Colonic mucosa (tissue), 4 donors: ENCODE data around the gene SUMO3. TPM values are rescaled to one million over a fixed set of nuclear protein-coding genes. Genes with fewer than 3 reads are reported as not detected.

Experiments used
- DNase-seq: peaks from one replicate; pipeline ENCODE4 v3.0.0-alpha.2; 2020
- H3K27ac ChIP-seq: fragments of 200-600 bp; one replicate; pipeline ENCODE4 v1.8.0; 2021
- H3K27me3 ChIP-seq: fragments of 200-600 bp; one replicate; pipeline ENCODE4 v1.8.0; 2021
- H3K36me3 ChIP-seq: fragments of 200-600 bp; one replicate; pipeline ENCODE4 v1.8.0; 2021
- H3K4me1 ChIP-seq: fragments of 200-600 bp; one replicate; pipeline ENCODE4 v1.8.0; 2021; ENCODE audit warnings: mild to moderate bottlenecking
- H3K4me3 ChIP-seq: fragments of 200-600 bp; one replicate; pipeline ENCODE4 v1.8.0; 2021
- H3K9ac ChIP-seq, 2 donors: one replicate each; pipeline ENCODE4 v1.7.0; 2013; ENCODE audit warnings: control low read depth in 2 of 2, low read depth in 2 of 2, low read length in 2 of 2
- H3K9me3 ChIP-seq: fragments of 200-600 bp; one replicate; pipeline ENCODE4 v1.8.0; 2021
- intact Hi-C: fragments of 100-400 bp; cut with DNase I; formaldehyde crosslinking; loops from one replicate; pipeline ENCODE4 v1.14.1; 2022
- total RNA-seq, 2 donors: library from RNA; stranded (reverse); fragmentation: NEBNext Ultra II Directional in 1 of 2; extraction: Animal tissue kit (Norgen Biotek cat#: 25700) in 1 of 2; gene quantifications; one replicate each; pipeline ENCODE4 v1.2.1, GENCODE V29; 2021
- TF ChIP-seq, protein P1 (sequence below): fragments of 200-600 bp; IDR thresholded peaks from one replicate; pipeline ENCODE4 v1.8.0; 2022; ENCODE audit warnings: antibody characterized with exemption, mild to moderate bottlenecking
- donor health status: healthy.
- donor health status: DM: no; HTN: no; CAD: no.
- donor health status: DM: no; HTN: no; CAD: no.

Gene SUMO3
- total RNA-seq, 2 donors from 2014 or later: 81.3 to 82.8 TPM

DNA sequence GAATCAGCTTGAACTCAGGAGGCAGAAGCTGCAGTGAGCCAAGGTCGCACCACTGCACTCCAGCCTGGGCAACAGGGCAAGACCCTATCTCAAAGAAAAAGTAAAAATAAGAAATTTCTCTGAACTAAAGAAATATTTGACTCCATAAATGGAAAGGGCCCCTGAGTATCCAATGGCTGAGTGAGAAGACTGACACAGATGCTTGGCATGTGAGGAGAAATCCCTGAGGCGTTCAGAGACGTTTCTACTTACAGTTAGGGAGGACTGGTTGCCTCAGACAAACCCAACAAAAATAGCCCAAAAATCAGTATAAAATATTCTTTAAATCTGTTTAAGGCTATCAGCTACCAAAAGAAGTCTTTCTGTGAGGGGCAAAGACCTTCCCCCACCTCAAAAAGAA, 3.0 kb upstream of the SUMO3 start:
- H3K36me3 ChIP-seq: no peaks in the 10 kb centered on the region
- H3K27me3 ChIP-seq: no peaks in the 10 kb centered on the region
- intact Hi-C loops: no loop called here
- no peaks in the 10 kb centered on the region for H3K4me1 ChIP-seq
- H3K9me3 ChIP-seq: no peaks in the 10 kb centered on the region
- H3K4me3 ChIP-seq: no peak overlapping the region
- H3K9ac ChIP-seq: no peak overlapping the region
- DNase-seq: no peak
- H3K27ac ChIP-seq: no peak overlapping the region
- TF ChIP-seq, protein P1, sequence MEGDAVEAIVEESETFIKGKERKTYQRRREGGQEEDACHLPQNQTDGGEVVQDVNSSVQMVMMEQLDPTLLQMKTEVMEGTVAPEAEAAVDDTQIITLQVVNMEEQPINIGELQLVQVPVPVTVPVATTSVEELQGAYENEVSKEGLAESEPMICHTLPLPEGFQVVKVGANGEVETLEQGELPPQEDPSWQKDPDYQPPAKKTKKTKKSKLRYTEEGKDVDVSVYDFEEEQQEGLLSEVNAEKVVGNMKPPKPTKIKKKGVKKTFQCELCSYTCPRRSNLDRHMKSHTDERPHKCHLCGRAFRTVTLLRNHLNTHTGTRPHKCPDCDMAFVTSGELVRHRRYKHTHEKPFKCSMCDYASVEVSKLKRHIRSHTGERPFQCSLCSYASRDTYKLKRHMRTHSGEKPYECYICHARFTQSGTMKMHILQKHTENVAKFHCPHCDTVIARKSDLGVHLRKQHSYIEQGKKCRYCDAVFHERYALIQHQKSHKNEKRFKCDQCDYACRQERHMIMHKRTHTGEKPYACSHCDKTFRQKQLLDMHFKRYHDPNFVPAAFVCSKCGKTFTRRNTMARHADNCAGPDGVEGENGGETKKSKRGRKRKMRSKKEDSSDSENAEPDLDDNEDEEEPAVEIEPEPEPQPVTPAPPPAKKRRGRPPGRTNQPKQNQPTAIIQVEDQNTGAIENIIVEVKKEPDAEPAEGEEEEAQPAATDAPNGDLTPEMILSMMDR: no peak

DNA sequence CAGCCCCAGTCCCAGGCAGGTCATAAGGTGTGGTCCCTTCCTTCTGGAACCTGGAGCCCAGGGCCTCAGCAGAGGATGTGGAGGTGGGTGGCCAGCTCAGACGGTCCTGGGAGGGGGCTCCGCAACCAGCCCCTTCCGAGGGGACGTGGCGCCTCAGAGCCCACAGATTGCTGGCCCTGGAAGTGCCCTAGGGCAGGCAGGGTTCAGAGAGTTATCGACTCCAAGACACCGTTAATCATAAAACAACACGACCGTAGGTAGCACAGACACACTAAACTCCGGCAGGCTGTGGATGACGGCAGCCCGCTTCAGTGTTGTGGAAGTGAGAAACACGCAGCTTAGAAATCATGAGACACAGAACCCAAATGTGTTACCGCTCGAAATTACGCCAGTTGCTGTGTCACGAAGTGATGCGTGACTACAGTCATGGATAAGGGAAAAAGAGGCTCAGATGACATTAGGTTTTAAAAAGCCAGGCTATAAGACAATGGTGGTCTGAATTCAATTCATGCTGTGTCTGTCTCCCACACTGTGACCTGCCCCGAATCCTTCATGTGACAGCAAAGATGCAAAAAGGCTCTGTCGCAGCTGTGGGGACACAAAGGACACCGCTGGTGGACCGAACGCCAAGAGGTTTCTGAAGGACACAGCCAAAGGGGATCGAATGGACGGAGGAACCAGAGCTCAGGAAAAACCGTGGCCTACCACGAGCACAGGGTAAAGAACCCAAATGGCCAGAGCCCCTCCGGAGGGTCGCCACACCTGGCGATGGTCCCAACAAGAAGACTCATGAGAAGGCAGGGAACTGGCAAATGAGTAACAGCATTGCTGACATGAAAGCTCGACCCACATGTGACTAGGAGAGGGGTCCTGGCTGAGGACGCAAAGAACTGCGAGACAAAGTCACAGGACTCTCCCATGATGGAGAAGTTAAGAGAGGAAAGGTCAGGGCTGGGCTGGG, 1.7 kb upstream of the SUMO3 start:
- no peak overlapping the region for H3K27ac ChIP-seq
- no peak for DNase-seq
- H3K9ac ChIP-seq: no peak overlapping the region
- H3K9me3 ChIP-seq: no peaks in the 10 kb centered on the region
- TF ChIP-seq, protein P1: no peak
- intact Hi-C loops: no loop called here
- no peaks in the 10 kb centered on the region for H3K4me1 ChIP-seq
- no peaks in the 10 kb centered on the region for H3K36me3 ChIP-seq
- no peaks in the 10 kb centered on the region for H3K27me3 ChIP-seq
- H3K4me3 ChIP-seq: no peak overlapping the region

DNA sequence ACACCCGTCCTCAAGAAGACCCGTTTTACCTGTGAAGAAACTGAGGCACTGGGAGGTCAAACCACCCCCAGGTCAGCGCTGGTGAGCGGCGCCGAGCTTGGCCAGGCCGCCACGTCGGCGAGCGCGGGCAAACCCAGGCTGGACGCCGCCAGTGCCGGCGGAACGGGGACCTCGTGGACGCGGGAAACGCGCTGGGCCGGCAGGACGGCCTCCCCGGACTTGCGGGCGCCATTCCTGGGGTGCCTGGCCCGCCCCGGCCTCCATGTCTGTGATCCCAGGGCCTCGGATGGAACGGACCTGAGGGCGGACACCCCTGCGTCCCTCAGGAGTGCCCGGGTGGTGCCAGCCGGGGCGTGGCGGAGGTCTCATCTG, 764 bp upstream of the SUMO3 start:
- H3K36me3 ChIP-seq: no peaks in the 10 kb centered on the region
- no peaks in the 10 kb centered on the region for H3K27me3 ChIP-seq
- peak overlapping the region; percentile 56 for H3K4me3 ChIP-seq
- peak overlapping the region; percentile 46 to 88 for H3K9ac ChIP-seq
- intact Hi-C loops: no loop called here
- H3K4me1 ChIP-seq: no peaks in the 10 kb centered on the region
- TF ChIP-seq, protein P1: no peak
- DNase-seq: peak; percentile 35
- H3K9me3 ChIP-seq: no peaks in the 10 kb centered on the region
- H3K27ac ChIP-seq: peak overlapping the region; percentile 54

DNA sequence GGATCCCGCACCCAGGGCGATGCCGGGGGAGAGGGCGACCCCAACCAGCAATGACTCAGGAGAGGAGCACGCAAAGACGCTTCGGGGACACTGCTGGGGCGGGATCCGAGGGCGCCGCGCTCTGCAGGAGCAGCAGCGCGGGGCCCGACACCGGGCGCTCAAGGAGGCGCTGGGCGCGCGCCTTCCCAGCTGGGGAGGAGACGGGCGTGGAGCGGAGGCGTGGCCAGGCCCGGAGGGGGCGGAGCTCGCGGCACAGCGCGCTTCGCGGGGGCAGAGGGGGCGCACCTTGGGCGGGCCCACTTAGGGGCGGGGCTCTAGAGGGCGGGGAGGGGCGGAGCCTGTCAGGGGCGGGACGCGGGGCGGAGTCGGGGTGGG, 369 bp downstream of the SUMO3 start:
- DNase-seq: peak; percentile 95
- intact Hi-C loops: no loop called here
- Histone ChIP-seq H3K4me3 (peak overlapping the region; percentile 56), H3K36me3 (no peaks in the 10 kb centered on the region), H3K9ac (peak overlapping the region; percentile 34 to 51), H3K27ac (peak overlapping the region; percentile 54), H3K4me1 (no peaks in the 10 kb centered on the region), H3K27me3 (no peaks in the 10 kb centered on the region), H3K9me3 (no peaks in the 10 kb centered on the region)
- TF ChIP-seq, protein P1: no peak

DNA sequence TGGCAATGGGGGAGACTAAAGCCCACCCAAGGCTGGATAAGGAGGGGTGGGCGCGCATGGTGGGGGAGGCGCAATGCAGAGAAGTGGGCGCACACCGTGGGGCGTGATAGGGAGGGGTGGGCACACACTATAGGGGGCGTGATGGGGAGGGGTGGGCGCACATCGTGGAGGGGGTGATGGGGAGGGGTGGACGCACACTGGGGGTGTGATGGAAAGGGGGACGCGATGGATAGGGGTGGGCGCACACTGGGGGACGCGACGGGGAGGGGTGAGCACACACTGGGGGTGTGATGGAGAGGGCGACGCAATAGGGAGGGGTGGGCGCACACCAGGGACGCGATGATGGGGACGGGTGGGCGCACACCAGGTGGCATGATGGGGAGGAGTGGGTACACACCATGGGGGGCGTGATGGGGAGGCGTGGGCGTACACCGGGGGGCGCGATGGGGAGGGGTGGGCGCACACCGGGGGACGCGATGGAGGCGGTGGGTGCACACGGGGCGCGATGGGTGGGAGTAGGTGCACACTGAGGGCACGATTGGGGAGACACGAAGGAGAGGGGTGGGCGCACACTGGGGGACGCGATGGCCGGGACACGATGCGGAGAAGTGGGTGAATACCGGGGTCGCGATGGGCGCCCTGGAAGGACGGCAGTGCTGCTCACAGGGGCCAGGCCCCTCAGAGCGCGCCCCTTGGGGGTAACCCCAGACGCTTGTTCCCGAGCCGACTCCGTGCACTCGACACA, 929 bp downstream of the SUMO3 start:
- Histone ChIP-seq H3K4me1 (no peaks in the 10 kb centered on the region), H3K27ac (no peak overlapping the region), H3K27me3 (no peaks in the 10 kb centered on the region), H3K36me3 (no peaks in the 10 kb centered on the region), H3K9me3 (no peaks in the 10 kb centered on the region), H3K4me3 (peak overlapping the region; percentile 56), H3K9ac (peak overlapping the region; percentile 34 to 51)
- TF ChIP-seq, protein P1: no peak
- peak; percentile 35 for DNase-seq
- intact Hi-C loops: no loop called here
